ENCODE data around the gene FLAD1. TPM values are rescaled to one million over a fixed set of nuclear protein-coding genes. Genes with fewer than 3 reads are reported as not detected.
"Not testable (repeated sequence)": the region's sequence is repeated elsewhere in the genome, so short reads cannot be mapped to it uniquely, and the experiment has no call there.

The FLAD1 gene
- total RNA-seq, 1 experiment from 2014 or later = 60.4 TPM

GRCh38 chr1:154967331-154967950, 15.7 kb upstream of the FLAD1 start:
- DNase-seq (ENCODE audit: extremely low read depth, low read depth) = no peak

- DNase-seq (ENCODE audit: extremely low read depth, low read depth) = no peak
Measured at GRCh38 chr1:154968731-154969130, 14.4 kb upstream of the FLAD1 start.

GRCh38 chr1:154969246-154969645, 13.9 kb upstream of the FLAD1 start:
- no peak for DNase-seq (ENCODE audit: extremely low read depth, low read depth)

DNA sequence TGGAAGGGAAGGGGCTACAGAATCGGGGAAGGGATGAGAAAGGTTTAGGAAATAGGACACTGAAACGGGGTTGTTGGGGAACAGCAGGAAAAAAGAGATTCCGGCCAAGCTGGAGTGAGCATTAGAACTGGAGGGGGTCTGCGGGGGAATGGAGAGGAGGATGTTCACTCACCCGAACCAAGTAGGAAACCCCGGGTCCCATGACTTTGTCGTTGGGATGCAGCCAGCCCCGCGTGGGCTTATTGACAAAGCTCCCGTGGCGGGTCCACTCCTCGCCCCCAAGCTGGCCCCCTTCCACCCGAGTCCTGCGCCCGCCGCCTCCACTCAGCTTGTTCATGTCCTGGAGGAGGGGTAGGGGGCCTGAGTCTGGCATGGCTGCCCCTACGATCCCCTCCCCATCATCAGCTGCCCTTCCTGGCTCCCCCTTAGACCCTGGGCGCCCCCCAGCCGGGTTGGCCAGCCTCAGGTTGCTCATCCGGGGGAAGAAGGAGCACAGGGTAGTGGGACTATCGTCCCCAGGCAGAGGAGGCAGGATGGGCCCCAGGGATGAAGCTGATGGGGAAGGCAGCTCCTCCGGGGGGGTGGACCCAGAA, 13.2 kb upstream of the FLAD1 start:
- DNase-seq (ENCODE audit: extremely low read depth, low read depth) = no peak

DNA sequence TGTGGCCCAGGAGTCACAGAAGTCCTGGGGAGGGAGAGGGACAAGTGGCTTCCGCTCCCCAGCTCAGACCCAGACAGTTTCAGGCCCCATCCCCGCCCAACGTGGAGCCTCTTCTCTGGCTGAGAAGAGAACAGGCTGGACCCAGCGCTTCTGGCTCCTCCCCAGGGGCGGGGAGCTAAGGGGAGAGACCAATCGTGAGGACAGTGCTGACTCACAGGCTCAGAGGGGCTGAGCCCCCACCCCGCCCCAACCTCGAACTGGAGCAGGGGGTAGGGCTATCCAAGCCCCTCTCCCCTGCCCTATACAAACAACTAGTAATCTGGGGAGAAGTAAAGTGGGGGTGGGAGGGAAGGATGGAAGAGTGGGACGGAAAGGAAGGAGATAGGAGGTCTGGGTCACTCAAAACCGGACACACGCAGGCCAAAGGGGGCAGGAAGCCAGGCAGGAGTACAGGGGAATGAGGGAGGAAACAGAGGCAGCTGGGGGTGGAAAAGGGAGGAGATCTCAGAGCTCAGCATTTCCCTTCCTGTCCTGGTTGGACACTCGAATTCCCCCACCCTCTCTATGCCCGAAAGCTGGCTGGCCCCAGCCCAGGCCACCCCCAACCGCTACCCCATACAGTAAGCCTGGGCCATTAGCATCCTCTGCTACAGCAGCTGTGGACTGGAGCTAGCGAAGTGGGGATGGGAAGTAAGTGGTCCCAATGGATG, 12.4 kb upstream of the FLAD1 start, which contains the start of gene SHC1:
TSS of gene SHC1 (minus strand) at position 117 of the 710 bp plus-strand sequence. CDS start 221 bp downstream, outside the sequence.
- peak; percentile 98 for DNase-seq (ENCODE audit: extremely low read depth, low read depth)

DNA sequence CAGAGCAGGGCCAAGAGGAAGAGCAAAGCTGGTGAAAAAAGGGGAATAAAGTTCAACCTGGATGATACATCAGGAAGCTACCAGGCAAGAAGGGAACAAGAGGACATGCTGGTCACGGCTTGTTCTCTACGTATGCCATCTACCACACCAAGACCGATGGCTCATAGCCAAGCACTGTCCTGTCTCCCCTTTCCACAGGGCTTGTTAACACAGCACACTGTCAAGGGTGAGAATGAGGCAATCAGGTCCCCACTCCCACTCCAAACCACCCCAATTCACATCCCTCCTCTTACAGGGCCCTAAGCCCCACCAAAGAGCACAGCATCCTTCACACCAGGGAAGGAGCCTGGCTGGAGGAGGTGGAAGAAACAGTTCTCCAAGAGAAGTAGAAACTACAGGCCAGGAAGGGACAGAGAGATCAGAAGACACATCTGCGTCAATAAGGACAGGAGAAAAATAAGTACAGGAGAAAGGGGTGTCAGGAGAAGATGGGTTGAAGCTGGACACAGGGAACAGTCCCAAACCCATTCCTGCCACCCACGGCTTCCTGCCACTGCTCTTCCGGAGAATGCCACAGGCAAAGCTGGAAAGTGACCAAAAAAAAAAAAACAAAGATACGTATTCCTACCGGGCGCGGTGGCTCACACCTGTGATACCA, 11.7 kb upstream of the FLAD1 start:
- DNase-seq (ENCODE audit: extremely low read depth, low read depth) = peak; percentile 73

DNA sequence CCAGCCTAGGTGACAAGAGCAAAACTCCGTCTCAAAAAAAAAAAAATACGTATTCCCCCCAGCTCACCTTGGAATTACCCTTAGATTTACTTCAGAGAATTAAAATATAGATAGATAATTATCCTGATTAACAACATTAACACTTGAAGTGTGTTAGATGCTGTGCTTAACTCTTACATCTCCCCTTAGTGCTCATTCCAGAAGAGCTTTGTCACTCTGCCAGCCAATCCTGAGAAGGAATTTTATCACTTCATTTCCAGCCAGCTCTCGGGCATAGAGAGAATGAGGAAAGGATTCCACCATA, 11.0 kb upstream of the FLAD1 start:
- no peak for DNase-seq (ENCODE audit: extremely low read depth, low read depth)

DNA sequence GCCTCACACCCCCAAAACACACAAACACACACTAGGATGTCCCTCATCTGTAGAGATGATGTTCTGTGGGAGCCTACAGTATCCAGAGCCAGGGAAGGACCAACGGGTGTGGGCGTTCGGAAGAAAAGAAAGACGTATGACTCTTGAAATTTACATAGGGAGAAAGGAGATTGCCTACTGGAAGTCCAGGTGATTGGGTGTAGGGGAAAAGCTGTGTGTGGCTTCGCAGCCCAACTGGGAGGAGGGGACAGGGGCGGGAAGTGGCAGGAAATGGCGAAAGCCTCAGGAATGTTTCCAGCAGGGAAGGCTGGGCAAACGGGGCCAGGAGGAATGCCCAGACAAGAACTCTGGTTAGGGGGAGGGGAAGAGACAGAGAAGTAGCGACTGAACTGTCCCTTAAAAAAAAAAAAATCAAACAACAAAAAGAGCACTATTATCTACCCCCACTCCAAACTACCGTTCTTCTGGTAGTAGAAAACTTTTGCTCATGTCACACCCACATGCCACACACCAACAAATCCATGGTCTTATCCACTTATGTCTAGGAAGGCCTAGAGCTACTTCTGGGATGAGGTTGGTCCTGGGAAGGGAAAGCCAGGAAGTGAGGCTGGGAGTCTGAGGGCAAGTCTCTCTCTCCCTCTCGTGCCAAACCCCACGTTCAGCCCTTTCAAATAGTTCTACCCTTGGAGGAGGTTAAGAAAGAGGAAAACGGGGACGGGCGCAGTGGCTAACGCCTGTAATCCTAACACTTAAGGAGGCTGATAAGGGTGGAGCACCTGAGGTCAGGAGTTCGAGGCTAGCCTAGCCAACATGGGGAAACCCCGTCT, 10.4 kb upstream of the FLAD1 start:
- peak; percentile 99 for DNase-seq (ENCODE audit: extremely low read depth, low read depth)

GRCh38 chr1:154973344-154974101, 9.6 kb upstream of the FLAD1 start:
- peak; percentile 100 for DNase-seq (ENCODE audit: extremely low read depth, low read depth)

DNA sequence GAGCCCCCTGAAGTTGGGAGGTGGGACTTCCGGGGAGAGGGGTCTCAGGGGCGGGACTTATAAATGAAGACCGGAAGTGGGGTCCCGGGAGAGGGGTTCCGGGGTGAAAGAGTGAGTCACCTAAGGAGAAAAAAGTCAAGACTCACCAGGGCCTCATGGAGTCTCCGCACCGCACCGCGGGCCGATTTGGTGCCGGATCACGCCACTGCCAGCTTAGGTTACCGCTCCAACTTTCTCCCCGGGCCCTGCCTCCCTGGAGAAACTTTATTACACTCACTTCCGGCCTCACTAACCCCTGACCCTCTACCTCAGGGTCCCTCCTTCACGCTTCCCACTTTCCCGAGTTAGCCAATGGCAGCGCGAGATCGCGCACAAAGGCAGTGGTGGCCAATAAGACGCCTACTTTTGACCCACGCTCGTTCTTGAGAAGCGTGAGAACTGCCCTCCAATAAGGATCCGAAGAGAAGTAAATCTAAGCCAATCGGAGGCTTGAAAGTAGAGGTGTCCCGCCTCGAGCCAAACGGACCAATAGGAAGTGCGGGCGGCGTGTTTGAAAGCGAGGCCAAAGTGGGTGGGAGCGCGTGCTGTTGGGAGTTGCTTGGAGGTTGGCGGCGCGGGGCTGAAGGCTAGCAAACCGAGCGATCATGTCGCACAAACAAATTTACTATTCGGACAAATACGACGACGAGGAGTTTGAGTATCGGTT, 8.9 kb upstream of the FLAD1 start, which contains the start of gene CKS1B:
TSS of gene CKS1B (plus strand) at position 580 of the 706 bp plus-strand sequence. CDS start at position 645, 65 bp downstream.
- peak; percentile 100 for DNase-seq (ENCODE audit: extremely low read depth, low read depth)

DNA sequence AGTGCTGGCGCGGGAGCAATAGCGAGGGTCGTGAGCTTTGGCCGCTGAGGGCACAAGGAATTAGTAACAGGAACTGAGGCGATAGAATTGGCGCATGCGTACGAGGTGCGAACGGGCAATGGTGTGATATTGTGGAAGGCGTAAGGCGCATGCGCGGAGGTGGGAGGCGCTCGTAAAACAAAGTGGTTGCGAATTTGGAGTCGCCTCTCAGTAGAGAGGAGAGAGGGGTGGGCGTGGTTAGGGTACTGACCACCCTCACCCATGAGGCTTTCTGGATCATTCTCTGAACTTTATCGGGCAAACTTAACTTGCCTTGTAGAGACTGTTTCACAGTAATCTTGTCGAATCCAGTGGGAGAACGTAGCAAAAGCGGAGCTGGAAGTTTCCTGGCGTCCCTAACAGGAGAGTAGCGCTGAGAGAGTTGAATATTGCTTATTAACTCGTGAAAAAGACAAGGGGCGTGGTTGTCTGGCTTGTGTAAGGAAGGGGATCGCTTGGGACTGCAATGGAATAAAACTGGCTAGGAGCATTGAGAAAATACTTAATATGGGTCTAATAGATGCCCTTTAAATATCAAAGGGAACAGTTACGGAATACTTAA, 8.2 kb upstream of the FLAD1 start:
- peak; percentile 99 for DNase-seq (ENCODE audit: extremely low read depth, low read depth)

- peak; percentile 35 for DNase-seq (ENCODE audit: extremely low read depth, low read depth)
Measured at GRCh38 chr1:154975409-154976059, 7.6 kb upstream of the FLAD1 start.

GRCh38 chr1:154977762-154978161, 5.4 kb upstream of the FLAD1 start:
- not testable (repeated sequence) for DNase-seq (ENCODE audit: extremely low read depth, low read depth)

- DNase-seq (ENCODE audit: extremely low read depth, low read depth) = no peak
Measured at GRCh38 chr1:154978360-154978759, 4.8 kb upstream of the FLAD1 start.

- DNase-seq (ENCODE audit: extremely low read depth, low read depth) = no peak
Measured at GRCh38 chr1:154982341-154982740, 803 bp upstream of the FLAD1 start.

- DNase-seq (ENCODE audit: extremely low read depth, low read depth) = no peak
Measured at GRCh38 chr1:154983776-154984466, 777 bp downstream of the FLAD1 start.

GRCh38 chr1:154986736-154987135, 3.6 kb downstream of the FLAD1 start:
- not testable (repeated sequence) for DNase-seq (ENCODE audit: extremely low read depth, low read depth)

DNA sequence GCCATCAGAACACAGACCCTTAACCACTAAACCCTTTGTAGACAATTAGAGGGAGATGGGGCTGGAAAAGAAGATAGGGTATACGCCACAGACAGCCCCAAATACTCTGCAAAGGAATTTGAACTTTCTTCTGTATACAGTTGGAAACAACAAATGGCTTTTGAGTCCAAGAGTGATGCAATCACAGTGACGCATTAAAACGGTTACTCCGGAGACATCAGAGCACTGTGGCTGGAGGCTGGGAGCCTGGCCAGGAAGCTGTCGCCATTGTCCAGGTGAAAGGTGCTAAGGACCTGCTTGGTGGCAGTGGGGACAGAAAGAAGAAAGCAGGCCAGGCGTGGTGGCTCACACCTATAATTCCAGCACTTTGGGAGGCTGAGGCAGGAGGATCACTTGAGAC, 4.2 kb downstream of the FLAD1 start:
- DNase-seq (ENCODE audit: extremely low read depth, low read depth) = no peak

All from NCI-H460 (cell line).